GM10266 (cell line): ENCODE data around the gene WDR43.

Experiments
- DNase-seq: peaks from one replicate; pipeline ENCODE4 v3.0.0; 2012; ENCODE audit errors: extremely low spot score
- TF ChIP-seq, protein P1 (sequence below): IDR thresholded peaks from 2 replicates; pipeline ENCODE4 v1.5.1; 2012; ENCODE audit warnings: mild to moderate bottlenecking, low read depth; ENCODE audit not compliant: control insufficient read depth, insufficient read depth; ENCODE audit errors: missing control alignments

The WDR43 gene

DNA sequence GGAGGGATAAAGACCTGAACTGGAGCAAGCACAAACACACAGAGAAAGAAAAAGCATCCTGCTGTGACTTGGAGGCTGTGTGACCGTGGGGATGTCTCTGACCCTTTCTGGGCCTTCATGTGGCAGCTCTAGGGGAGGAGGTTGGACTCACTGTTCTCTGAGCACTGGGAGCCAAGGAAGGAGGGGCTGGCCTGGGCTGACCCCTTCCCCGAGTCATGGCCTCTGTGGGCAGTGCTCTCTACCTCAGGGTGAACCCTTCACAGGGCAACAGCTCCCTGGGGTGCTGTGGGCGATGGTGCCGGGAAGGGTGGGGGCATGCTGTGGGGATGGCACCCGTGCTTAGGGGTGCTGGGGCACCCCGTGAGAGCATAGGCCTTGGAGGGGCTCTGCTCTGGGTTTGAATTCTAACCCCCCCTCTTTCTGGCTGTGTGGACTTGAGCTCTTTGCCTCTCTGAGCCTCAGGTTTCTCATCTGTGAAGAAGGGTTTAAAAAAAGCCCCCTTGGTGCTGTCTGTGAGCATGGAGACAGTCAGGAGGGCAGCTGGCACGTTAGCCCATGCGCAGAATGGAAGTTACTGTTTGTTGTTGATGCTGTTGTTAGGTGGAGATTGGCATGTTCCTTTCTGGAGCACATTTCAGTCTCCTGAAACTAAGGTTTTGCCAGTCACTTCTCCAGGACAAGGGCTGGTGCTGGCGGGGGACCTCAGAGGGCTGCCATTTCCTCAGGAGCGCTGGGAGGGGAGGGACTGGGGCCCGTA lies 87.3 kb downstream of the WDR43 start:
- DNase-seq: no peak
- TF ChIP-seq, protein P1, sequence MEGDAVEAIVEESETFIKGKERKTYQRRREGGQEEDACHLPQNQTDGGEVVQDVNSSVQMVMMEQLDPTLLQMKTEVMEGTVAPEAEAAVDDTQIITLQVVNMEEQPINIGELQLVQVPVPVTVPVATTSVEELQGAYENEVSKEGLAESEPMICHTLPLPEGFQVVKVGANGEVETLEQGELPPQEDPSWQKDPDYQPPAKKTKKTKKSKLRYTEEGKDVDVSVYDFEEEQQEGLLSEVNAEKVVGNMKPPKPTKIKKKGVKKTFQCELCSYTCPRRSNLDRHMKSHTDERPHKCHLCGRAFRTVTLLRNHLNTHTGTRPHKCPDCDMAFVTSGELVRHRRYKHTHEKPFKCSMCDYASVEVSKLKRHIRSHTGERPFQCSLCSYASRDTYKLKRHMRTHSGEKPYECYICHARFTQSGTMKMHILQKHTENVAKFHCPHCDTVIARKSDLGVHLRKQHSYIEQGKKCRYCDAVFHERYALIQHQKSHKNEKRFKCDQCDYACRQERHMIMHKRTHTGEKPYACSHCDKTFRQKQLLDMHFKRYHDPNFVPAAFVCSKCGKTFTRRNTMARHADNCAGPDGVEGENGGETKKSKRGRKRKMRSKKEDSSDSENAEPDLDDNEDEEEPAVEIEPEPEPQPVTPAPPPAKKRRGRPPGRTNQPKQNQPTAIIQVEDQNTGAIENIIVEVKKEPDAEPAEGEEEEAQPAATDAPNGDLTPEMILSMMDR: no peak

DNA sequence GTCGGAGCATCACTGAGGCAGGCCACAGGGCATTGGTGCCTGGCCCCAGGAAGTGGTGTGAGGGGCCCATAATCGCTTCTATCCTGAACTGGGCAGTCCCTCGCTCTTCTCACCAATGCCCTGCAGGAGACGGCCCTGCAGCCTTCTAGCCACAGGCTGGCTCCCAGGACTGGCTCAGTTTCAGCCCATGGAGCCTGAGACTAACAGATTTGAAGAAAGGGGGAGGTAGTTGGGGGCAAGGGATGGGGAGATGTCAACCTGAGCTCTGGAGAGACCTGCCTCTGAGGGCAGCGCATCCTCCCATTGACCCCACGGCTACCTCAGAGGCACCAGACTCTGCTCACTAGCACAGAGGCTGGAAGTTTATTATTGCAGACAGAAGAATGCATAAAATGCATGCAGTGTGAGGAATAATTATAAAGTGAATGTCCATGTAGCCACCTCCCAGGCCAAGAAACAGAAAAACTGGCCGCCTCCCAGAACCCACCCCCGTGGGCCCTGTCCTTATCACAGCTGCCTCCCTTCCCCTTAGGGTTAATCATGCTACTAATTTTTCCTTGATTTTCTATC lies 88.0 kb downstream of the WDR43 start:
- TF ChIP-seq, protein P1: no peak

DNA sequence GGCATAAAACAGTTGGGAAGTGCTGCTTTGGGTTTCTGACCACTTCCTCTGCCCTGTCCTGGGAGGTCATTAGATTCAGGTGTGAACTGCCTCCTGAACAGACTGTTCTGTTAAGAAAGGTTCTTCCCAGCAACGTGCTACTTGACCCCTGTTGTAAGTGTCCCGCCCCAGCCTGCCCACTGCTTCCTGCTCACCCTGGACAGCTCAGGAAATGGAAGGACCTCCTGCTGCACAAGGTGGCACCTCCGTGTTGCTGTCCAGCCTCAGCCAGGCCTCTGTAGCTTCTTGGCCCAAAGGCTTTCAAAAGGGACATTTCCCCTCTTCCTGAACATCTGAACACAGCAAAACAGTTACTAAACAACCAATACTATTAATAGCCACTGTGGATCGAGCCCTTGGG lies 92.0 kb downstream of the WDR43 start:
- no peak for DNase-seq
- TF ChIP-seq, protein P1: no peak

More for the DNA sequence above, 88.0 kb downstream of the WDR43 start:
- no peak for DNase-seq

DNA sequence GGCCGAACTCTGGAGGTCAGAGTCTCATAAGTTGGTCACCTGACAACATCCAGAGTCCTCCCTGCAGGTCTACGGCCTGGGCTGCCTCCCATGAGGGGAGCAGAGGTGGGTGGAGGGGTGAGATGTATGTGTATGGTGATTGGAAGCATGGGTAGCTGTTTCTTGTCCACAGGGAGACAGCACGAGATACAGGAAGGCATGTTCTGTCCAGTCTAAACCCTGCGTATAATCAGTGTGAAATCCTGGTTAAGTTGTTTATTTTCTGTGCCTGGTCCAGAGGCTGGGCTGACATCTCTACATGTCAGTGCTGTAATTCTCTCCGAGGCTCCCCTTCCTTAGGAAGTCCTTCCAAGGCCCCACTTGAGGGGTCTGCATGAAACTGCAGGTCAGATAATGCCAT lies 95.5 kb downstream of the WDR43 start:
- TF ChIP-seq, protein P1: no peak
- no peak for DNase-seq

DNA sequence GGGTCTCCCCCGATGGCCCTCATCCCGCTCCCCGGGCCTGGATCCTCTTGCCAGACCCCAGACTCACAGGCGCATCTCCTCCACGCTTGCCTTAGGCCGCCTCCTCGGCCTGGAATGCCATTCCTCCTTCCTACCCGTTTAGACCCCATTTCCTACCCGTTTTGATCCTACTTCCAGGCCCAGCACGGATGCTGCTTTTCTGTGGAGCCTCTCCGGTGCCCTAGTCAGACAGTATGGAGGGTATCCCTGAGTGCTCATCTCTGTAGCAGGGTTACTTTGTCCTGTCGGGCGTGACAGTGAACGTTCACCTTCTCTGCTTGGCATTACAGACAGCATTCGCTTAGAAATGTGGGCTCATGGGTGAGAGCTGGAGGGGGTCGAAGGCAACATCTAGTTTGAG lies 96.0 kb downstream of the WDR43 start:
- DNase-seq: no peak
- TF ChIP-seq, protein P1: no peak

DNA sequence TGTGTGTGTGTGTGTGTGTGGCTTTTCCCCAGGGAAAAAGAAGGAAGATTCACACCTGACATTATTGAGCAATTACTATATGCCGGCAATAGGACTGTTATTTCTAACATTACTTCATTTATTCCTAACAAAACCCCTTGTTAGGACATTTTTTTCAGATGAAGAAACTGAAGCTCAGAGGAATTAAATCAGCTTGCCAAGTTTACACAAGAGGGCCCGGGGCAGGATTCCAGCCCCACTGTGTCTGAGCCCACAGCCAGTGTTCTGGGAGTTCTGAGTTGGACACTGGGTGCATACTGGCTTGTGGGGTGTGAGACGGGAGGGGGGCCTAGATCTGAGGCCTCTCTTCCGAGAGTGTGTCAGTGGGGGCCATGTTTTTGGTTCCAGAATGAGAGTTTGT lies 96.6 kb downstream of the WDR43 start:
- DNase-seq: no peak

More for the DNA sequence above, 96.6 kb downstream of the WDR43 start:
- TF ChIP-seq, protein P1: no peak
